Heart right ventricle (tissue), 16 donors: ENCODE data around the gene PBXIP1. TPM values are rescaled to one million over a fixed set of nuclear protein-coding genes. Genes with fewer than 3 reads are reported as not detected.

Source experiments
- ATAC-seq, 8 donors: fragments of 200-7000 bp; cut with Tn5 transposase; one replicate each; pipeline ENCODE4 v1.9.1; 2020; ENCODE audit warnings: mild to moderate bottlenecking in 8 of 8, moderate library complexity in 8 of 8, moderate number of reproducible peaks in 1 of 8
- DNase-seq, 2 donors: peaks; one replicate each; pipeline ENCODE4 v3.0.0-alpha.2; 2020
- H3K27ac ChIP-seq, 10 donors: fragments of 200-600 bp; sonication (generic) in 2 of 10; one replicate each; pipeline versions ENCODE4 v1.5.0 to v1.8.0; 2020 to 2022; ENCODE audit warnings: mild to moderate bottlenecking in 3 of 10
- H3K27me3 ChIP-seq, 7 donors: fragments of 200-600 bp; one replicate each; pipeline ENCODE4 v1.8.0; 2021 to 2022; ENCODE audit warnings: mild to moderate bottlenecking in 2 of 7
- H3K36me3 ChIP-seq, 9 donors: fragments of 200-600 bp; sonication (generic) in 1 of 9; one replicate each; pipeline versions ENCODE4 v1.5.0 to v1.8.0; 2020 to 2022; ENCODE audit warnings: mild to moderate bottlenecking in 2 of 9
- H3K4me1 ChIP-seq, 9 donors: fragments of 200-600 bp; sonication (generic) in 1 of 9; one replicate each; pipeline versions ENCODE4 v1.5.0 to v1.8.0; 2020 to 2022; ENCODE audit warnings: mild to moderate bottlenecking in 4 of 9
- H3K4me3 ChIP-seq, 10 donors: fragments of 200-600 bp; sonication (generic) in 2 of 10; one replicate each; pipeline versions ENCODE4 v1.5.0 to v1.8.0; 2020 to 2022; ENCODE audit warnings: mild to moderate bottlenecking in 7 of 10, moderate library complexity in 2 of 10
- H3K9me3 ChIP-seq, 11 donors: fragments of 200-600 bp in 10 of 11; sonication (generic) in 2 of 11; one replicate each; pipeline versions ENCODE4 v1.5.0 to v1.8.0; 2013 to 2022; ENCODE audit warnings: mild to moderate bottlenecking in 2 of 11, control low read depth in 1 of 11, moderate library complexity in 1 of 11
- CTCF ChIP-seq, 9 donors: fragments of 200-600 bp; sonication (generic) in 2 of 9; IDR thresholded peaks; one replicate each; pipeline versions ENCODE4 v1.5.0 to v1.8.0; 2021 to 2022; ENCODE audit warnings: antibody characterized with exemption in 9 of 9, mild to moderate bottlenecking in 5 of 9, moderate library complexity in 1 of 9
- WGBS, 2 donors: extraction: QIAGEN DNeasy Blood & Tissue Kit; methylation state at CpG; one replicate each; pipeline ENCODE4 v1.1.7; 2013; ENCODE audit warnings: inconsistent platforms in 1 of 2; 5-methylcytosine and 5-hydroxymethylcytosine counted together
- intact Hi-C, 10 donors: fragments of 100-400 bp; cut with DNase I; formaldehyde crosslinking; loops; one replicate each; pipeline versions ENCODE4 v1.11.1 to v1.14.2; 2022
- polyA plus RNA-seq, 2 donors: library from polyadenylated mRNA; stranded (reverse); fragments of 200-250 nt; gene quantifications; one replicate each; pipeline ENCODE4 v1.2.3, GENCODE V29; 2013
- total RNA-seq, 10 donors: library from RNA; stranded (reverse); fragmentation: NEBNext Ultra II Directional in 3 of 10; extraction: Animal tissue kit (Norgen Biotek cat#: 25700) in 3 of 10; gene quantifications; one replicate each; pipeline versions ENCODE4 v1.2.1 to v1.2.4, GENCODE V29; 2021 to 2023
- donor health status: Arrhythmogenic right ventricular cardiomyopathy.
- donor health status: ischemic (EF 13 %, LVEDD 7.1; RV severe dilation, severe dysfunction).
- donor health status: healthy with polysubstance abuse.
- donor health status: DM: no; HTN: yes; CAD: no.
- donor health status: DM: no; HTN: no; CAD: no.
- donor health status: ischemic (EF 25% LVEDD 6.9; RV normal size, moderate dysfunction).
- donor health status: ischemic (EF 25% LVEDD 5.7; RV mildly dilated, moderate dysfunction).
- donor health status: healthy.
- donor health status: DM: yes; HTN: yes; CAD: no.
- donor health status: Ischemic cardiomyopathy.
- donor health status: ischemic (EF 35%, LVEDD 5.7; RV mildly dilated, moderate dysfunction).
- donor health status: nonischemic (EF 11% LVEDD 7.7; RV severe dilation, severe dysfunction).
- donor health status: DM: yes; HTN: yes; CAD: no.
- donor health status: PGD.
- donor health status: ischemic (EF 29% LVEDD 5.4; RV normal size, mild dysfunction).
- donor health status: nonischemic (EF 23%, LVEDD 6.1; RV moderate dilation, normal function).

Gene PBXIP1
- total and polyA plus RNA-seq, 12 donors = 25.4 to 75.0 (median 46.0) TPM

DNA sequence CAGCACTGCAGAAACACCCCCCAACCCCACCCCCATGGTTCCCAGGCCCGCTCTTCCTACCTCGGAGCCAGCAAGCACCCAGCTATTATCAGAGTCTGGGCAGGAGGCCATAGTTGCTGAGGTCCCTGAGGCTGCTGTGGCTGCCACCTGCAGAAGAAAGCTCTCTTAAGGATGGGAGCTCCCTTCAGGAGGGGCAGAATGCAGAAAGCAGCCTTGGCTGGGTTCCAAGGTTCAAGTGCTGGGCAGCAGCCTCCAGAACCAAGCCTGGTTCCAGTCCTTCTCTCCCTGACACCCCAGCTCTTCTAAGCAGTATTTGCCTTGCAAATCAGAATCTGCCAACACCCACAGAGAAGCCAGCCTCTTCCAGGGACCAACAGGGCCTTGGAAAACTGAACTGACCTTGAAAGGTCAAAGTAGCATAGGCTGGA, 2.3 kb downstream of the PBXIP1 start:
- 49 to 52% methylated on average over 2 of the region's 2 CpGs for WGBS, 2 donors
- Histone ChIP-seq H3K27me3 (no peaks in the 10 kb centered on the region), H3K27ac (peak overlapping the region in 1 of 10 donors; percentile 77), H3K4me1 (peaks cover 15 to 53% (median 48%) of the 10 kb centered on the region in 9 donors), H3K36me3 (peaks cover 0 to 35% (median 5%) of the 10 kb centered on the region in 9 donors), H3K9me3 (no peaks in the 10 kb centered on the region), H3K4me3 (peak overlapping the region in 1 of 10 donors; percentile 60)
- TF ChIP-seq CTCF (IDR thresholded peaks at IDR 0.05) = no peak
- intact Hi-C loops = loop anchor here in 1 of 10 donors (10.0 kb wide), 1 partner anchor 61 kb away; no protein-coding TSS in a partner anchor
- no peak for ATAC-seq
- no peak for DNase-seq

DNA sequence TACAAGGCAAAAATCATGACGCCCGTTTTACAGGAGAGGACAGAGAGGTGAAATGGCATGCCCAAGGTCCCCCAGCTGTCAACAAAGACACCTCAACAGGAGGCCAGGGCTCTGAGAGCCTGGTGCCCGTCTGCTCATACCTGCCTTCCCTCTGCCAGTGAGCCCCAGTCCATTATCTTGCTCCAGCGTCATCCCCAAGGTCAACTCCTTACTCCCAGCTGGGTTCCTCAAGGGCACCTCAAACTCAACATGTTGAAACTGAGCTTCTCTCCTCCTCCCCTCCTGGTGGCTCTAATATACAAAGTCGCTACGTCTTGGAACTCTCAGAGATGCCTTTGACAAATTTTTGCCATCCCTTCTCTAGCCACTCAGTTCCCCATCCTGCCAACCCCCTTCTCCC, 3.2 kb downstream of the PBXIP1 start:
- H3K4me1 ChIP-seq = peaks cover 15 to 53% (median 48%) of the 10 kb centered on the region in 9 donors
- intact Hi-C loops = loop anchor here in 1 of 10 donors (10.0 kb wide), 1 partner anchor 62 kb away; no protein-coding TSS in a partner anchor
- H3K27ac ChIP-seq = peak overlapping the region in 1 of 10 donors; percentile 61
- no peaks in the 10 kb centered on the region for H3K9me3 ChIP-seq
- no peaks in the 10 kb centered on the region for H3K27me3 ChIP-seq
- ATAC-seq (no peak), DNase-seq (no peak)
- H3K36me3 ChIP-seq = peaks cover 0 to 37% (median 5%) of the 10 kb centered on the region in 9 donors
- H3K4me3 ChIP-seq = no peak overlapping the region
- whole genome bisulfite sequencing, 2 donors = 75 to 80% methylated on average over 6 of the region's 6 CpGs
- TF ChIP-seq CTCF (IDR thresholded peaks at IDR 0.05) = no peak

DNA sequence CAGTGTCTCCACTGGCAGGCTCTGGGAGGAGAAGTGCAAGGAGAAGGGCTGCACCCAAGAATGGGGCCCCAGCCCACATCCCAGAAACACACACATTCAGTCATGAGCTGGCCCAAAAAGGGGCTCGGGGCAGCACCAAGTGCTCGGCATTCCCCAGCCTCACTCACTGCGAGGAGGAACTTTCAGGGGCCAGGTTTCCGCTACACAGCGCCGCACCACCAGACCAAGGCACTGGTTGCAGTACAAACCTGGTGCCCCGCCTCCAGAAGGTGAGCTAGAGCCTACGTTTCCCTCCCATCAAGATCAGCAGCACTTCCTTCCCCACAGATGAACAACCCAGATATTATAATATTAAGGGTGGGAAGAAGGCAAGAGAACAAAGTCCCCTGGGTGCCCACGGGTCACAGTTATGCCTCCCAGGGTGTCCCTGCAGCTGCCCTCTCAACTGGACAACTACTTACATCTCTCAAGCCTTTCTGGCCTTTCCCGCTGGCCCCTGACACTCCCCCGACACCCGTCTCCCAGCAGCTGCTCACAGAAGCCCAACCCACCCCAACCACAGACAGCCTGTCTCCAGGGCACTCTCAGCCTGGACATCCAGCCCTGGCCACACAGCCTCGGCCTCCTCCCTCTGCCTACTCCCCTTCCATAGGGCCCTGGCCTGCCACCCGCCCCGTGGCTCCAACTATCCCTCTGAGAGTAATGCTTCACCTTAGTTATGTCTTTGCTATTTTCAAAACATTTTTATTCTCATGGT, 3.8 kb downstream of the PBXIP1 start:
- H3K4me1 ChIP-seq = peaks cover 15 to 48% (median 43%) of the 10 kb centered on the region in 9 donors
- H3K27ac ChIP-seq = peak overlapping the region in 1 of 10 donors; percentile 61
- H3K9me3 ChIP-seq = no peaks in the 10 kb centered on the region
- peak overlapping the region in 1 of 10 donors; percentile 15 for H3K4me3 ChIP-seq
- no peaks in the 10 kb centered on the region for H3K27me3 ChIP-seq
- H3K36me3 ChIP-seq = peaks cover 0 to 42% (median 5%) of the 10 kb centered on the region in 9 donors
- ATAC-seq = no peak
- WGBS, 2 donors = 78 to 80% methylated on average over 15 of the region's 15 CpGs
- intact Hi-C loops = loop anchor here in 1 of 10 donors (10.0 kb wide), 1 partner anchor 63 kb away; no protein-coding TSS in a partner anchor
- no peak for DNase-seq
- TF ChIP-seq CTCF (IDR thresholded peaks at IDR 0.05) = no peak

GRCh38 chr1:154948079-154948478, 7.8 kb downstream of the PBXIP1 start:
- H3K27ac ChIP-seq = no peak overlapping the region
- no peak overlapping the region for H3K4me3 ChIP-seq
- no peak for DNase-seq
- H3K4me1 ChIP-seq = peaks cover 0 to 31% (median 26%) of the 10 kb centered on the region in 9 donors
- WGBS, 2 donors = 95 to 97% methylated on average over 11 of the region's 11 CpGs
- no peak for ATAC-seq
- intact Hi-C loops = no loop called here
- H3K27me3 ChIP-seq = no peaks in the 10 kb centered on the region
- H3K36me3 ChIP-seq = peaks cover 0 to 64% (median 7%) of the 10 kb centered on the region in 9 donors
- H3K9me3 ChIP-seq = no peaks in the 10 kb centered on the region
- no peak for TF ChIP-seq CTCF (IDR thresholded peaks at IDR 0.05)
